ENCODE data around the gene ATPAF1. TPM values are rescaled to one million over a fixed set of nuclear protein-coding genes. Genes with fewer than 3 reads are reported as not detected.

The ATPAF1 gene
- total and polyA plus RNA-seq, 5 donors = 144 to 218 (median 177) TPM

DNA sequence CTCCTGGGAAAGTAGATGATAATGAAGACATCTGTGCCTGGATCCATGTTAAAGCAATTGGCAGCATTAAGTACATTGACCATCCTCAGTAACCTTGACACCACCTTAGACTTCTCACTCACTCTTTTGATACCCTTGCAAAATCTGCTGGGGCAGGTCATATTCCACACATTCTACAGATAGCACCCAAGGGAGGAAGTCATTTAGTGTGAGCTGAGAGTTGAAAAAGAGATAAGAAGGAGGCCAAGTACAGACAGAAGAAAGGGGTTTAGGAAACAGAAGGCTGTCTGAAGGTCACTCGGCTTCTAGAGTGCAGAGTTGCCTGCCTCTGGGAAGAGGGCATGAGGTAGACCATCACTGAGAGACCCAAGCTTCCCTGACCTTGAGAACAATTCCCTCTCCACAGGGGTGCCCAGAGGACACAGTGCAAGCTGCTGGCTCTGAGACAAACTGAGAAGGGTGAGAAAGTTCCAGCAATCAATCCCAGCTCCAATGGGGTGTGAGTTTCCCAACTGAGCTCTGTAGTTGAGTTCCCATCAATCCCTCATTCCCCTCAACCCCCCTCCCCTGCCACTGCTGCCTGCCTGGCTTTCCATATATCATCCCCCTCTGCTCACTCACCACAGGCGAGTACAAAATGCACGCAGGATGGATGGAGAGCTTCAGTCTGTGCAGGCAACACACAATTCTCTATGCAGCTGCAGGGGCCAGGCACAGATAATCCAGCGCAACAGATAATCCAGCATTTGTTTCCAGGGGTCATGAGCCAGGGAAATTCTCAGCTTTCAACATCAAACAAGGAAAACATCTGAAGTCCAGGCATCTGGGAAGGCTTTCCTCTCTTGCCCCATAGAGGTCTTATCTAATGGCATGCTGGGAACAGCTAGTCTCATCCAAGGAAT lies 44.2 kb downstream of the ATPAF1 start:
- Histone ChIP-seq H3K9me3 (ENCODE audit: control insufficient read depth, low read length) (no peaks in the 10 kb centered on the region), H3K27me3 (ENCODE audit: control insufficient read depth, insufficient read depth) (no peaks in the 10 kb centered on the region), H3K27ac (ENCODE audit: low read length) (peak overlapping the region; percentile 76), H3K4me1 (ENCODE audit: control insufficient read depth, insufficient read depth, low read length) (peaks cover 10% of the 10 kb centered on the region), H3K4me3 (ENCODE audit: low read length) (no peak overlapping the region)
- no peak for DNase-seq
- WGBS = 40% methylated on average over 4 of the region's 4 CpGs
- intact Hi-C loops (cut with DNase I) = loop anchor here in 2 of 4 donors (5.0 to 10.0 kb wide), 2 partner anchors 98 to 101 kb away; no protein-coding TSS in a partner anchor
- ATAC-seq = peak; percentile 53 to 61

DNA sequence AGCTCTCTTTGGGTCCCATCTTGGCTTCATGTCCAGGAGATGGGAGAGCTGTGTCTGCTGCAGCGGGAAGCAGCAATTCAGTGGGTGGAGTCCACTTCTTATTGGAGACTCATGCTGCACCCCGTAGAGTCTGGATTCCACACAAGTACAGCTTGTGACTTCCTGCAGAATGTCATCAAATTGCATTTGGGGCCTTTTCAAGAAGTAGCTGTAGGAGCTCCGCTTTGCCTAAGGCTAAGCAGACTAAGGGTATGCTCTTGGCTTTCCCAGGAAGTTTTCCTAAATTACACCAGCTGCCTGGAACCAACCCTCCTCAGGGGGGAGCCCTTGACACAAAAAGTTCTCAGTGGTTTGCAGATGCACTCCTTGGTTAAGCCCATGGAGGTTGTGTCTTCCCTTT lies 45.8 kb downstream of the ATPAF1 start:
- Histone ChIP-seq H3K4me3 (ENCODE audit: low read length) (no peak overlapping the region), H3K27ac (ENCODE audit: low read length) (no peak overlapping the region), H3K9me3 (ENCODE audit: control insufficient read depth, low read length) (no peaks in the 10 kb centered on the region), H3K4me1 (ENCODE audit: control insufficient read depth, insufficient read depth, low read length) (peaks cover 10% of the 10 kb centered on the region), H3K27me3 (ENCODE audit: control insufficient read depth, insufficient read depth) (no peaks in the 10 kb centered on the region)
- ATAC-seq = no peak
- intact Hi-C loops (cut with DNase I) = loop anchor here in 2 of 4 donors (5.0 to 10.0 kb wide), 2 partner anchors 100 to 102 kb away; no protein-coding TSS in a partner anchor
- 43% methylated on average over 3 of the region's 3 CpGs for WGBS
- DNase-seq = peak in 1 of 3 donors; percentile 35

DNA sequence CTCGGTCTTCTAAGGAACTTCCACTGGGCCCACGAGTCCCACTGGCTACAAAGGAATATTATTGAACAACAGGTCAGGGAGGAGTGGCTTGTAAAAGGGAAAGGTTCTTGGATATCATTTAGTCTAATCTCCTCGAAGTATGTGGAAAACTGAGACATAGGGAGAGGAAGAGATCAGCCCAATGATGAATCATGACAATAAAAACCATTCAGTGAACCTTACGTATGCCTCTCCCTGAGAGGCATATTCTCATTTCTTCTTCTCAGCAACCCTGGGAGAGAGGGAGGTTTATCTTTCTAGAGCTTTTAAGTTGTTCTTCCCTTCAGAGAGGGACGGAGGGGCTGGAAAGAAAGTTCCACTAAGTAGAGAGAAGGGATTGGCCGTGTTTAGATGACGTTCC lies 46.2 kb downstream of the ATPAF1 start:
- Histone ChIP-seq H3K9me3 (ENCODE audit: control insufficient read depth, low read length) (no peaks in the 10 kb centered on the region), H3K4me3 (ENCODE audit: low read length) (no peak overlapping the region), H3K27me3 (ENCODE audit: control insufficient read depth, insufficient read depth) (no peaks in the 10 kb centered on the region), H3K27ac (ENCODE audit: low read length) (no peak overlapping the region), H3K4me1 (ENCODE audit: control insufficient read depth, insufficient read depth, low read length) (peaks cover 10% of the 10 kb centered on the region)
- ATAC-seq (no peak), DNase-seq (no peak)
- intact Hi-C loops (cut with DNase I) = loop anchor here in 2 of 4 donors (5.0 to 10.0 kb wide), 2 partner anchors 100 to 103 kb away; no protein-coding TSS in a partner anchor
- WGBS = 62% methylated on average over 7 of the region's 7 CpGs

DNA sequence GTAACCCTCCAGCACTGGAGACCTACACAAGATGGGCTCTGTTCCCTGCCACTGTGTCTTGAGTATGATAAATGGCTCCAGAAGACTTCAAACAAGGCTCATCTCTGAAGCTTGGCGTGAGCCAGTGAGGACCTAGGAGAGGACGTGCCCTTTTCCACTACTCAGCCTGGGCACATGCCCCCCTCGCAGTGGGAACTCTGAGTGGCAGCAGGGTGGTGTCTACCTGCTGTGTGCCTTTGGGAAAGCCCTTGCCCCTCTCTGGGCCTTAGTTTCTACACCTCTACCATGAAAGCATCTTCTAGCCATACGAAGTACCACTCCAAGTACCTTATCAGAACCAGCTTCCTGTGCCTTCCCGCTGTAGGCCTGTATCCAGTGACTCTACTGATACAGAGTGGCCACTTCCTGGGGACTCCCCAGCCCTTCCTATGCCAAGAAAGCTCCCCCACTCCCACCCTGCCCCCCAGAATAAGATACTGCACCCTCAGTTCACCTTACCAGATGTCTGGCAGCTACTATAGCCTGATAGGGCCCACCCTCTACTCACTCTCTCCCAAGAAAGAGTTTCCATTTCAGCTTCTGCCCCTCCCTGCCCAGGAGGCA lies 48.4 kb downstream of the ATPAF1 start:
- DNase-seq = no peak
- ATAC-seq = no peak
- intact Hi-C loops (cut with DNase I) = loop anchor here in 3 of 4 donors (5.0 to 10.0 kb wide), 2 partner anchors 103 to 105 kb away; no protein-coding TSS in a partner anchor
- Histone ChIP-seq H3K9me3 (ENCODE audit: control insufficient read depth, low read length) (no peaks in the 10 kb centered on the region), H3K4me1 (ENCODE audit: control insufficient read depth, insufficient read depth, low read length) (peaks cover 10% of the 10 kb centered on the region), H3K27ac (ENCODE audit: low read length) (no peak overlapping the region), H3K4me3 (ENCODE audit: low read length) (no peak overlapping the region), H3K27me3 (ENCODE audit: control insufficient read depth, insufficient read depth) (no peaks in the 10 kb centered on the region)
- 89% methylated on average over 5 of the region's 5 CpGs for WGBS

DNA sequence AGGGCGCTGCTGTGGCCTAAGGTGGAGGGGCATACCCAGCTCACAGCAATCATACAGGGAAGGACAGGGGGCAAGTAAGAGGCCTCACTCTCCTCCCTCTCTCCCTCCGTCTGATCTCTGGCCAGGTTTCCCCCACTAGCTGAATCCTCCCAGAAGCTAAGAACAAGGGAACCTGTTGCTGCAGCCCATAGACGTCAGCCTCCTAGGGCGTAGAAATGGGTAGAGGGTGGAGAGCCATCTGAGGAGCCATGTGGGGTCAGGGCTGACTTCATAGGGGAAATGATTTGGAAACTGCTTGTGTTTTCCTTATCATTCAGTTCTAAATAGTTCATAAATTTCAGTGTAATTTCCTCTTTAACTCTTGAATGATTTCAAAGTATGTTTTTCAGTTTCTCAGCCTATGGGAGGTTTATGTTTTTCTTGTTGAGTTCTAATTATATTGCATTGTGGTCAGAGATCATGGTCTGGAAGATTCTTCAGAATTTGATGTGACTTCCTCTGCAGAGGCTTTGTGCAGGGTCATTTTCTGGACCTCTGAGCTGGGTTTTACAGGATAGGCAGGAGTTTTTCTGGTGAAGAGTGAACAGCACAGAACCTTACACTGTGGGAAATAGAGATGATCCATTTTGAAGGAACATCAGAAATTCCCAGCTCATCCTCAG lies 49.3 kb downstream of the ATPAF1 start:
- intact Hi-C loops (cut with DNase I) = loop anchor here in 1 of 4 donors (5.0 kb wide), 1 partner anchor 103 kb away; no protein-coding TSS in a partner anchor
- Histone ChIP-seq H3K4me1 (ENCODE audit: control insufficient read depth, insufficient read depth, low read length) (peaks cover 5% of the 10 kb centered on the region), H3K4me3 (ENCODE audit: low read length) (no peak overlapping the region), H3K27ac (ENCODE audit: low read length) (no peak overlapping the region), H3K9me3 (ENCODE audit: control insufficient read depth, low read length) (no peaks in the 10 kb centered on the region), H3K27me3 (ENCODE audit: control insufficient read depth, insufficient read depth) (no peaks in the 10 kb centered on the region)
- ATAC-seq (no peak), DNase-seq (no peak)
- 75% methylated on average over 4 of the region's 4 CpGs for WGBS

DNA sequence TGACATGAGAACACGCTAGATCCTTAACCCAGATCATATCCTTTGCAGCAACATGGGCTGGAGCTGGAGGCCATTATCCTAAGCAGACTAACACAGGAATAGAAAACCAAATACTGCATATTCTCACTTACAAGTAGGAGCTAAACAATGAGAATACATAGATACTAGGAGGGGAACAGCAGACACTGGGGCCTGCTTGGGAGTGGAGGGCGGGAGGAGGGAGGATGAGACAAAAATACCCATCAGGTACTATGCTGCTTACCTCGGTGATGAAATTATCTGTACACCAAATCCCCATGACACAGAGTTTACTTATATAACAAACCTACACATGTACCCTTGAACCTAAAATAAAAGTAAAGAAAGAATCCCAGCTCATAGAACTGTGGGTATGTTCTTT lies 50.3 kb downstream of the ATPAF1 start:
- WGBS = 88% methylated on average over 3 of the region's 3 CpGs
- H3K9me3 ChIP-seq (ENCODE audit: control insufficient read depth, low read length) = no peaks in the 10 kb centered on the region
- ATAC-seq = no peak
- H3K27ac ChIP-seq (ENCODE audit: low read length) = no peak overlapping the region
- DNase-seq = no peak
- H3K4me3 ChIP-seq (ENCODE audit: low read length) = no peak overlapping the region
- H3K27me3 ChIP-seq (ENCODE audit: control insufficient read depth, insufficient read depth) = no peaks in the 10 kb centered on the region
- intact Hi-C loops (cut with DNase I) = loop anchor here in 1 of 4 donors (5.0 kb wide), 1 partner anchor 104 kb away; no protein-coding TSS in a partner anchor
- H3K4me1 ChIP-seq (ENCODE audit: control insufficient read depth, insufficient read depth, low read length) = peaks cover 9% of the 10 kb centered on the region

DNA sequence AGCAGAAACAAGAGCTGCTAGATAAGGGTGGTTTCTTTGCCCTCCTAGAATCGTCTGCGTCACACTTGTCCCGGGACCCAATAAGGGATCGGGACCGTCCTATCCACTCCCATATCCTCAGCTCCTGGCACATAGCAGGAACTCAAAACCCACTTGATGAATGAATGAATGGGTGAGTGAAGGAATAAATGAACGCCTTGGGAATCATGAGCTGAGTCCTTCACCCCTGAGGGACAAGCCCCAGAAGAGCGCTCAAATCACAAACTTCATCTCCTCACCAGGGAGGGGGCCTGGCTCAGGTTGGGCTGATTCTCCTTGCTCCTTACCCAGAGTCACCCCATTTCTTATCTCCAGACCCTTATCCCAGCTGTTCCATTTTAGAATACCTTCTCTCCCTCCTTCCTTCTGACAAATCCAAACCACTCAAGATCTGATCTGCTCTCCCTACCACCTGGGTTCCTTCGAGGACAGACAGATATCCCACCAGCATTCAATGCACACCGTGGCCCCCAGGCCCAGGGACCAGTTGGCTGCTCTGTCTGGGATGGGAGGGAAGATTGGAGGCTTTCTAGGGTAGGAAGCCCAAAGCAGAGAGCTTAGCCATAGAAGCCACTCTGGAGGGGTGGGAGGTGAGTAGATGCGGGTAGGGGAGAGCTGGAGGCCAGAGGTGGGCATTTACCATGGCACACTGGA lies 50.9 kb downstream of the ATPAF1 start:
- intact Hi-C loops (cut with DNase I) = loop anchor here in 1 of 4 donors (5.0 kb wide), 1 partner anchor 105 kb away; no protein-coding TSS in a partner anchor
- Histone ChIP-seq H3K27ac (ENCODE audit: low read length) (peak overlapping the region; percentile 84), H3K9me3 (ENCODE audit: control insufficient read depth, low read length) (no peaks in the 10 kb centered on the region), H3K27me3 (ENCODE audit: control insufficient read depth, insufficient read depth) (no peaks in the 10 kb centered on the region), H3K4me1 (ENCODE audit: control insufficient read depth, insufficient read depth, low read length) (peaks cover 10% of the 10 kb centered on the region), H3K4me3 (ENCODE audit: low read length) (peak overlapping the region; percentile 75)
- ATAC-seq (peak; percentile 44 to 53), DNase-seq (no peak)
- 36% methylated on average over 10 of the region's 10 CpGs for WGBS

DNA sequence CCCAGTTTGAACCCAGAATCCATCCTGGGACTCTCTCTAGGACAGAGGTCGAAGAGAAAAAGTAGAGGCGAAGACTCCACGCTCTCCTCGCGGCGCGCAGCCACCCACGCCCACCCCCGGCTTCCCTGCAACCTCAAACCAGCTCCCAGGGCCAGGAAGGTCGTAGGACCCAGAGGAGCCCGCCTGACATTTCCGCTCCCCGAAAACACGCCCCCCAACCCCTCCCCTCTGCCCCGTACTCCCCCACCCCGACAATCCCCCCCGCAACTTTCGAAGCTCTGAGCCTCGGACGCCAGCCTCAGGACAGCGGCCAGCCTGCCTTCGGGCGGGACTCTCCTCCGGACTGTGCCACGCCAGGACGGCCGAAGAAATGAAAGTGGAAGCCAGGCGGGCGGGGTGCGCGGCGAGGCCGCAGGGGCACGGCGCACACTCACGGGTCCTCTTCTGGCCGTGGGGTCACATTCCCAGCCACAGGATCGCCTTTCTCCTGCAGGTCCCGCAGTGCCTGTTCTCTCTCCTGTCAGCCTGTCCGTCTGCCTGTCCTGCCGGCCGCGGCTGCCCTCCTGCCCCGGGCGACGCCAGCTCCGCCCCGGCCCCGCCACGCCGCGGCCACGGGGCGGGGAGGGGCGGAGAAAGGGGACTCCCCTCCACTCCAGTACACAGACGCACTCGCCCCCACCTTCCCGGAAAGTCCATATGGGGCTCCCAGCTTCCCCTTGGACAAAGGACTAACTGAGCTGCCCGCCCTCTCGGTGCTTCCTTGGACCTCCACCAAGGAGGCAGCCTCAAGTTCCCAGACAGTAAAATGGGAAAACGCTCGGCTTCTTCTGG lies 51.7 kb downstream of the ATPAF1 start, which contains the start of gene MOB3C:
Gene MOB3C, minus strand, starts transcription at position 535 of the 831 bp plus-strand sequence. CDS start 3,490 bp downstream, outside the sequence.
- H3K4me1 ChIP-seq (ENCODE audit: control insufficient read depth, insufficient read depth, low read length) = peaks cover 16% of the 10 kb centered on the region
- peak within 1 kb of the TSS; percentile 84 for H3K27ac ChIP-seq (ENCODE audit: low read length)
- WGBS = under 1% methylated on average over 62 of the region's 62 CpGs
- ATAC-seq = peak; percentile 94
- peak within 1 kb of the TSS; percentile 75 for H3K4me3 ChIP-seq (ENCODE audit: low read length)
- H3K9me3 ChIP-seq (ENCODE audit: control insufficient read depth, low read length) = no peaks in the 10 kb centered on the region
- no peaks in the 10 kb centered on the region for H3K27me3 ChIP-seq (ENCODE audit: control insufficient read depth, insufficient read depth)
- peak; percentile 92 to 96 (median 94) for DNase-seq
- intact Hi-C loops (cut with DNase I) = loop anchor here in 1 of 4 donors (5.0 kb wide), 1 partner anchor 106 kb away; no protein-coding TSS in a partner anchor

DNA sequence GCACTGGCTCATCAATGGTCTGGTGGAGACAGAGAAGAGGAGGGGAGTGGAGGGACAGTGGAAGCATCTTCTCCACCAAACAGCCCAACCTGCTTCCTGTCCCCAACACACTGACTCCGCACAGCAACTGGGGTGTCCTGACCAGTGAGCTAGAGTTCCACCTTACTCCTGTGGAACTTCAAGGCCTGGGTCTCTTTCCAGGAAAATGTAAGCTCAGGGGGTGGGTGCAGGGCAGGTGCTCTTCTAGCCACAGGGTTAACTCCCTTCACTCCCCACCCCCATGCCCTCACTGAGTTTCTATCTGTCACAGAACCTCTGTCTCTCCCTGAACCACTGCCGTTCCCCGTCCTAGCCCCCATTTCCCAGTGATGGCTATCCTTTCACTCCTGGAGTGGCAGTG lies 52.4 kb downstream of the ATPAF1 start:
- H3K9me3 ChIP-seq (ENCODE audit: control insufficient read depth, low read length) = no peaks in the 10 kb centered on the region
- peak overlapping the region; percentile 75 for H3K4me3 ChIP-seq (ENCODE audit: low read length)
- DNase-seq (no peak), ATAC-seq (no peak)
- peaks cover 16% of the 10 kb centered on the region for H3K4me1 ChIP-seq (ENCODE audit: control insufficient read depth, insufficient read depth, low read length)
- no peaks in the 10 kb centered on the region for H3K27me3 ChIP-seq (ENCODE audit: control insufficient read depth, insufficient read depth)
- 33% methylated on average over 3 of the region's 3 CpGs for WGBS
- intact Hi-C loops (cut with DNase I) = loop anchor here in 1 of 4 donors (5.0 kb wide), 1 partner anchor 107 kb away; no protein-coding TSS in a partner anchor
- H3K27ac ChIP-seq (ENCODE audit: low read length) = peak overlapping the region; percentile 67

Data from right cardiac atrium (tissue), 5 donors.